HFFc6 (cell line): Measurements from ENCODE around the gene USB1. TPM values are rescaled to one million over a fixed set of nuclear protein-coding genes. Genes with fewer than 3 reads are reported as not detected.

Experiments
- DNase-seq: peaks from one replicate; pipeline ENCODE4 v3.0.0-alpha.2; 2018
- H3K27ac Mint-ChIP-seq: 2 replicates; pipeline ENCODE4 v1.8.0; 2020; ENCODE audit warnings: mild to moderate bottlenecking, mixed read lengths
- H3K27me3 Mint-ChIP-seq: 2 replicates; pipeline ENCODE4 v1.8.0; 2021; ENCODE audit warnings: mild to moderate bottlenecking, moderate library complexity, mixed read lengths; ENCODE audit not compliant: insufficient read depth
- H3K36me3 Mint-ChIP-seq: 2 replicates; pipeline ENCODE4 v1.8.0; 2021; ENCODE audit warnings: low read depth, mixed read lengths
- H3K4me1 Mint-ChIP-seq: 2 replicates; pipeline ENCODE4 v1.8.0; 2020; ENCODE audit warnings: low read depth, mixed read lengths
- H3K4me3 Mint-ChIP-seq: 2 replicates; pipeline ENCODE4 v1.8.0; 2020; ENCODE audit warnings: mild to moderate bottlenecking, moderate library complexity, mixed read lengths
- H3K9me3 Mint-ChIP-seq: 2 replicates; pipeline ENCODE4 v1.8.0; 2020; ENCODE audit warnings: mild to moderate bottlenecking, mixed read lengths
- CTCF ChIP-seq: fragments of 200-600 bp; sonication (generic); IDR thresholded peaks from 2 replicates; pipeline ENCODE4 v1.5.0; 2021; ENCODE audit warnings: antibody characterized with exemption, mild to moderate bottlenecking
- total RNA-seq, 6 experiments: library from RNA; stranded (reverse); fragmentation: NEBNext Ultra II Directional; extraction: Animal tissue kit (Norgen Biotek cat#: 25700); gene quantifications; 2 replicates in 1 of 6; 3 replicates in 5 of 6; pipeline ENCODE4 v1.2.3, GENCODE V29; 2021

Gene USB1
- total RNA-seq, 6 experiments from 2014 or later = 62.9 to 88.3 (median 76.3) TPM

DNA sequence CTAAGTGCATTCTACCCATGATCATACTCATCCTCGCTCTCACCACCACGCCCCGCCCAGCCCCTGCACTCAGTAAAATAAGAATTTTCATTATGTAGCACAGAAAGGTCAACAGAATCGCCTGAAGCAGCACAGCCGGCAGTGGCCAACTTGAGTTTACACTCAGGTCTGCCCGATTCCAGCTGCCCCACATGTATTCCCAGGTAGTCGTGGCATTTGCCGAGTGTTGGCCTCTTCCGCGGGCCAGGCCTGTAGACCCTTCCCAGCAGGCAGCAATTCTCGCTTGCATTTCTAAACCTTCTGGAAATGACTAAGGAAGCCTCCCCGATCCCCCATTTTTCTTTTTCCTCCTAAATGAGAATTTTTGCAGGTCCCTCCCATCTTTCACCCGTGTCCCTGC is 30.9 kb upstream of the USB1 start:
- no peak overlapping the region for H3K4me3 Mint-ChIP-seq
- no peaks in the 10 kb centered on the region for H3K9me3 Mint-ChIP-seq
- no peak for DNase-seq
- no peaks in the 10 kb centered on the region for H3K4me1 Mint-ChIP-seq
- TF ChIP-seq CTCF = no peak
- H3K27me3 Mint-ChIP-seq = peaks cover 39% of the 10 kb centered on the region
- H3K27ac Mint-ChIP-seq = no peak overlapping the region
- H3K36me3 Mint-ChIP-seq = no peaks in the 10 kb centered on the region

- Mint-ChIP-seq H3K27me3 (peaks cover 45% of the 10 kb centered on the region), H3K36me3 (no peaks in the 10 kb centered on the region), H3K4me3 (no peak within 1 kb of the TSS), H3K9me3 (no peaks in the 10 kb centered on the region), H3K4me1 (no peaks in the 10 kb centered on the region), H3K27ac (no peak within 1 kb of the TSS)
- no peak for DNase-seq
- TF ChIP-seq CTCF = no peak
These were observed 30.2 kb upstream of the USB1 start, which contains the start of gene CNGB1 for GRCh38 chr16:57970970-57971369. Gene CNGB1, minus strand, starts transcription at chr16:57971128. Its CDS starts 3,842 bp downstream, at chr16:57967286.

DNA sequence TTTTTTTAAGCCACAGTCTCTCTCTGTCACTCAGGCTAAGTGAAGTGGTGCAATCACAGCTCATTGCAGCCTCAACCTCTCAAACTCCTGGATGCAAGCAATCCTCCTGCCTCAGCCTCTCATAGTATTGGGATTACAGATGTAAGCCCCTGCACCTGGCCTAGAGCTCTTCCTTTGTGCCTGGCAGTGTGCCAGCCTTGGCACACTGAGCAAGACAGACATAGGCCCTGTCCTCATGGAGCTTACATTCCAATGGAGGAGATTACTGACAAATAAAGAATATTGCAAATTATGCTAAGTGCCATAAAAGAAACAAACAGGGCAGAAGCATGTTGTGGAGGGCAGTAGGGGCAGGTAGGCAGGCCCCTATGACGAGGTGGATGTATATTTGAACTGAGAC is 29.4 kb upstream of the USB1 start:
- Mint-ChIP-seq H3K27ac (no peak overlapping the region), H3K36me3 (no peaks in the 10 kb centered on the region), H3K27me3 (peaks cover 45% of the 10 kb centered on the region), H3K4me1 (no peaks in the 10 kb centered on the region), H3K4me3 (no peak overlapping the region), H3K9me3 (no peaks in the 10 kb centered on the region)
- no peak for TF ChIP-seq CTCF
- DNase-seq = no peak

DNA sequence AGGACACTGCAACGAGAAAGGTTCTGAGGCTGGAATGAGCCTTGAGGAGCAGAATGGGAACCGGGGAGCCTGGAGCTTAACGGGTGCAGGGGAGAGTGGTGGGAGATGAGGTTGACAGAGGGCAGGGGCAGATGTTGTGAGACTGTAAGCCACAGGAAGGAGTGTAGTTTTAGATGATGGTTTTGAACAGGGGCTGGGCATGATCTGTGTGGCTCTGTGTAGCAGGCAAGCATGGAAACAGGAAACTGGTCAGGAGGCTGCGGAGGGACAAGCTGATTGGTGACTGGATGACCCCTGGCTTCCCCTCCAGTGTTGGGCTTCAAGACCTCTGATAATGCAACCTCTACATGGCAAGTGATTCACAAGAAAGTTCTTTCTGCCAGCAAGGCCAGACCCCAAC is 28.9 kb upstream of the USB1 start:
- H3K36me3 Mint-ChIP-seq = no peaks in the 10 kb centered on the region

GRCh38 chr16:57976331-57976796 is 24.8 kb upstream of the USB1 start:
- no peak for TF ChIP-seq CTCF
- no peak overlapping the region for H3K27ac Mint-ChIP-seq
- H3K36me3 Mint-ChIP-seq = no peaks in the 10 kb centered on the region
- H3K4me1 Mint-ChIP-seq = no peaks in the 10 kb centered on the region
- no peaks in the 10 kb centered on the region for H3K9me3 Mint-ChIP-seq
- DNase-seq = no peak
- H3K27me3 Mint-ChIP-seq = peaks cover 46% of the 10 kb centered on the region
- no peak overlapping the region for H3K4me3 Mint-ChIP-seq

More for the DNA sequence above, 28.9 kb upstream of the USB1 start:
- no peak for DNase-seq
- Mint-ChIP-seq H3K4me1 (no peaks in the 10 kb centered on the region), H3K9me3 (no peaks in the 10 kb centered on the region), H3K4me3 (no peak overlapping the region), H3K27ac (no peak overlapping the region), H3K27me3 (peaks cover 45% of the 10 kb centered on the region)
- TF ChIP-seq CTCF = no peak
